HG03442 (cell line): ENCODE data around the gene ALOXE3.
"Not testable (repeated sequence)": the region's sequence is repeated elsewhere in the genome, so short reads cannot be mapped to it uniquely, and the experiment has no call there.

Source experiments
- ATAC-seq: cut with Tn5 transposase; IDR thresholded peaks from one replicate; pipeline ENCODE4 v1.9.1; 2021; ENCODE audit warnings: mild to moderate bottlenecking, moderate library complexity; ENCODE audit not compliant: unreplicated experiment

Gene ALOXE3

DNA sequence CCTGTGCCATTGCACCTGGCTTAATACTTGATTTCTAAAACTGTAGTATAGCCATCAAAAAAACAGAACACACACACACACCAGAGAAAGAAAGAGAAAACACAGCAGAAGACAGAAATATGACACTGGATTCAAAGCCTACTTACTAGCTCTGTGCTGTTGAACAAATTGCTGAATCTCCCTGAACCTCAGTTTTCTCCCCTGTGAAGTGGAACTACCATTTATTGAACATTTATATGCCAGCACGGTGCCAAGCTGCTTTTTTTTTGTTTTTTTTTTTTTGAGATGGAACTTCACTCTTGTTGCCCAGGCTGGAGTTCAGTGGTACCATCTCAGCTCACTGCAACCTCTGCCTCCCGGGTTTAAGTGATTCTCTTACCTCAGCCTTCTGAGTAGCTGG, 17.6 kb downstream of the ALOXE3 start:
- no peak for ATAC-seq

DNA sequence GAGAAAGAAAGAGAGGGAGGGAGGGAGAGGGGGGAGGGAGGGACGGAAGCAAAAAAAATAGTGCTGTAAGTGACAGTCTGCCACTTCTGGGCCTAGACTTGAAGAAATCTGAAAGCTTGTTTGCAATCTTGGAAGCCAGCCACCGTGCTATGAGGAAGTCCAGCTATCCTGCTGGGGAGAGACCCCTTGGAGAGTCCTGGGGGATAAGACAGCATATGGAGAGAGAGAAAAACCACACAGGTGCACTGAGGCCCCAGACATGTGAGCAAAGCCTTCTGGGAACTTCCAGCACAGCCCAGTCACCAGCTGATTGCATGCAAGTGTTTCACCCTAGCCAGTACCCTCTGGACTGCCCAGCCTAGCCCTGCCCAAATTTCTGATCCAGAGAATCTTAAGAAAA, 18.2 kb downstream of the ALOXE3 start:
- ATAC-seq = no peak

DNA sequence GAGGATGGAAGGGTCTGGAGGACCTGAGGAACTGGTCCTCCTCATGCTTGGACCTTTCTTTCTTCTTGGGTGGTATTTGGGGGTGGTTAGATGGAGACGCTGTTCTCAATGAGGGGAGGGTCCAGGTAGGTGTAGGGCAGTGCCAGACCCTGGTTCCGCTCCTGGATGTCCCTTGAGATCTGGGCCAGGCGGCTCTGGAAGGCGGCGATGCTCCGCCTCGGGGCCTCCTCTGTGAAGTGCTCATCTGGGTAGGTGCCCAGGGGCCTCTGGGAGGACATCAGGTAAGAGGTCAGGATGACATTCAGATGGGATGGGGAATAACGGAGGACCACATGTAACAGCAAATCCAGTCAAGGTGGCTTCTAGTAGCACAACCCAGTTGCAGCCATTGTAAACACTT, 21.8 kb downstream of the ALOXE3 start:
- no peak for ATAC-seq

DNA sequence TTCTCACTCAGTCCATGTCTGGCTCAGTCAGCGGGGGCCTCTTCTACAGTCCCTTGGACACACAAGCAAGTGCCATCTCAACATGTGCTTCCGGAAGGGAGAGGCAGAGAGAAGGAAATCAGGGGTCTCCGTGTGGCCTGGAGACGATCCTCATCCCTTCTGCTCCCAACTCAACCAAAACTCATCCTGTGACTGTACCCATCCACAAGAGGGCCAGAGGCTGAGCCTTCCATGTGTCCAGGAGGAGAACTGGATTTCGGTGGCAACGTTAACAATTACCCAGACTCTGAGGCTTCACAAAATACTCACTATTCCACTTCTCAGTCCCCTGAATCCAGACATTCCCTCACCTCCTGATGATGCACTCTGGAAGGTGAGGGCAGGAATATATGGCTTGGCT, 23.0 kb downstream of the ALOXE3 start:
- no peak for ATAC-seq

DNA sequence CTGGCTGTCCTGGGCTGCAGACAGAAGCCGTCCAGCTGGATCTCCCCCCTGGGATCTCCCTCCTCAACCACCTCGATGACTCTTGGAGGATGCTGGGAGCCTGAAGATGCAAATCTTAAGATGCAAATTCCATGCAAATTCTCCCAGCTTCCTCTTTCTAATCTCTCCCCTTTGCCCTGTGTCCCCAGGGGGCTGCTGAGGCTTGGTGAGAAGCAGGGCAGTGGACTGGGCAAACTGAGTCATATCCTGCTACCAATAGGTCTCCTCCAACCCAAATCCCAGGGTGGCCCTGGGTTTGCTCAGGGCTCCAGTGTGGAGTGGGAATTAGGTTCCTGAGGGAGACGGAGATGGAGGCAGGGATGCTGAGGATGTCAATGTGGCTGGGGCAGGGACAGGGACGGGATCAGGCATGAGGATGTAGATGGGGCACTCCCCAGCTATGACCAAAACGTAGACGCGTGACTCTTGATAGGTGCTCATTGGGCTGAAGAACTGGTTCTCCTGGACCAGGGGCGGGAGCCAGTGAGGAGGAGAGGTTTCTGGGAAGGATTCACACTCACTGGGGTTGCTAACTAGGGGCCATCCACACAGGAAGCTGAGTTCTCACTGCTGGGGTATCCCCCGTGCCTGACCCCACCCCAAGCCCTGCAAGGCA, 27.2 kb downstream of the ALOXE3 start:
- peak; percentile 32 for ATAC-seq

DNA sequence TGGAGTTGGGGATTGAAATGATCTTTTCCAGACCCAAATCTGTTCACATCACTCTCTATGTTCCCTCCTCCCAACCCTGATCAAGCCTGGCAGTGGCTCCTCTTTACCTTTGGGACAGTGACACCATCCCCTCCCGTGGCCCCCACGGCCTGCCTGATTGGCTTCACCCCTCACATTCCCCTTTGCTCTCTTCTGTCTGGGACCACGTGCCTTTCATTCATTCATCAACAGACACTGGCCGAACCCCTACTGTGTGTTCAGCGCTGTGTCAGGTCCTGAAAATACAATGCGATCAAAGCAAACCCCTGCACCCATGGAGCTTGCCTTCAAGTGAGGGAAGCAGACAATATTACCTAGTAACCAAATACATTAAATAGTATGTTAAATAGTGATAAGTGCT, 28.6 kb downstream of the ALOXE3 start:
- no peak for ATAC-seq

DNA sequence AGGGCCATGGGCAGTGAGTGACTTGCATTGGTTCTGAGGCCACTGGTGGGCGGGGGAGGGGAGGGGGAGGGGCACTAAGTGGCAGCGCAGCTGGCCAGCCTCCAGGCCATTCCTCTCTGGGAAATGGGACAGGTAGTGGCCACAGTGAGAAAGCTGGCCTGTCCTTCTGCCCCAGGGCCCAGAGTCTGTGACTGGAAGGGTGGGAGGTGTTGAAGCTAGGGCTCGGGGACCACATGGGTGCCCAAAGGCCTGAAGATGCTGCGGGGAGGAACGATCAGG, 30.4 kb downstream of the ALOXE3 start:
- ATAC-seq = no peak

DNA sequence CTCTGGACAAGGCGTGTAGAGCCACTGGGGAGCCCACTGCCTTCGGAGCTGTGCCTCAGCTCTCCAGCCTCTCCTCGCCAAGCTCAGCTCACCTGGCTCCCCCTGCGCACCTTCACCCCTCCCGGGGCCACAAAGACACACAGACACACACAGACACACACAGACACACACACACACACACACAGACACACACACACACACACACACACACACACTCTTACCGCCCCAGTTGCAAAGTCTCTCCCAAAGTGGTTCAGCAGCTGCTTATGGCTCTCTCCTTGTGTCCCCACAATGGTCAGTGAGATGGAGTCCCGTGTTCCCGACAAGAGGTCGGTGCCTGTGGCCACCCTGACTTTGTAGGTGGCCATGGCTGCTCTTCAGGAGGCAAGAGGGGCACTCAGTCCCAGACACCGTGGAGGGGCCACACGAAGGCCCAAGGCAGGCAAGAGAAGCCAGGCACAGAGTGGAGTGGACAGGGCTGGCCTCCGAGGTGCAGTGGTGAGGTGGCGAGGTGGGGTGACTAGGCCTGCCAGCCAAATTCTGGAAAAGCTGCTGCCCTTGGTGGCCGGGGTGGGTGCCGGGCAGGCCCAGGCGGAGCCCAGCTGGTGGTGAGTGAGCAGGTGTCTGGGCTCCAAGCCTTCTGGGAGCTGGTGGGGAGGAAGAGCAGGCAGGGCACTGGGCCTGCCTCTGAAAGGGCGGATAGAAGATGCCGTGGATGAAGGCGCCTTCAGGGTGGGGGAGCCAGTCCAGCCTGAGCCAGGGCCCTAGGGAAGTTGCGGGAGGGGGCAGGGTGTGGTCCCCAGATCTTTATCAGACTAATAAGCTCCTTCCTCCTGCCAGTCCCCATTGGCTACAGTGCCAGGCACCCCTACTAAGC, 31.0 kb downstream of the ALOXE3 start, which contains the start of gene ALOX12B:
Gene ALOX12B, minus strand, starts transcription at position 642 of the 877 bp plus-strand sequence. Its CDS starts 274 bp downstream, at position 368.
- no peak for ATAC-seq

DNA sequence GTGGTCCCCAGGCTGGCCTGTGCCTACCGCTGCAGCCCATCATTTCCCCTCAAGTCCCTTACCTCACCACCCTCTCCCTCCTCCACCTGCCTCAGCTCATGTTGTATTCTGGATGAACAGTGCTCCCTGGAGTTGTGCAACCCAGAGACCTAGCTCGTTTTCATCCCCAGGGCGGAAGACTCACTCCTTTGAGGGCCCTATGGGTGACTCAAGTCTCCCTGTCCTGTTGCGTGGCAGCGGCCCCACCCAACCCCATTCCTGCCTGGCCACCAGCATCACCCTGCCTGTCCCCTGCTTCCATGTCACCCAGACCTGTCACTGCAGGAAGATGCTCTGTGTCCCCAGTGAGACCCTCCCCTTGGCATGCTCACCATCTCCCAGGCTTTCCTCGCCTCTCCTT, 34.1 kb downstream of the ALOXE3 start:
- no peak for ATAC-seq

DNA sequence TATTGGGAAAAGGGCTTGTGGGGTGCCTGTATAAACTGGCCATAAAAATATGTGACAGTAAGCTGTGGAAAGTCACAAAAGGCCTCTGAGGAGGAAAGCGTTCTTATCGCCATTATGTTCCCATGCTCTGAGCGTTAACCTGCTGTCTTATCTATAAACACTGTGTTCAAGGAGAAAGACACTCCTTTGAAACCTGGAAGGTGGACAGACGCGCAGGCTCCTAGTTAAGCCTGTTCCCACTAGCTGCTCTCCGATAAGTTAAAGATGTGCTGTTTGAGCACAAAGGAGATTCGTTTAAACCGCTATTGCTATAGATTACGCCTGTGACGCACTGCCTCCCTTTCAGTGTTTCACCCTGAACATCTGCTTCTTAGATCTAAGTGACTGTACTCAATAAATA, 36.0 kb downstream of the ALOXE3 start:
- ATAC-seq = no peak

DNA sequence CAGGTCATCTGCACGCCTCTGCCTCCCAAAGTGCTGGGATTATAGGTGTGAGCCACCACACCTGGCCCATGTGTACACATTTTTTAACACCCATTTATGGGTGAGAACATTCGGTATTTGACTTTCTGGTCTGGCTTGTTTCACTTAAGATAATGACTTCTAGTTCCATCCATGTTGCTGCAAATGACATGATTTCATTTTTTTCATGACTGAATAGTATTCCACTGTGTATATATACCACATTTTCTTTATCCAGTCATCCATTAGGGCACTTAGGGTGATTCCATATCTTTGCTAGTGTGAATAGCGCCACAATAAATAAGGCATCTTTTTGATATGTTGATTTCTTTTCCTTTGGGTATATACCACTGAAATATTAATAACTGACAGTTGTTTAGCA, 36.4 kb downstream of the ALOXE3 start:
- ATAC-seq = no peak

DNA sequence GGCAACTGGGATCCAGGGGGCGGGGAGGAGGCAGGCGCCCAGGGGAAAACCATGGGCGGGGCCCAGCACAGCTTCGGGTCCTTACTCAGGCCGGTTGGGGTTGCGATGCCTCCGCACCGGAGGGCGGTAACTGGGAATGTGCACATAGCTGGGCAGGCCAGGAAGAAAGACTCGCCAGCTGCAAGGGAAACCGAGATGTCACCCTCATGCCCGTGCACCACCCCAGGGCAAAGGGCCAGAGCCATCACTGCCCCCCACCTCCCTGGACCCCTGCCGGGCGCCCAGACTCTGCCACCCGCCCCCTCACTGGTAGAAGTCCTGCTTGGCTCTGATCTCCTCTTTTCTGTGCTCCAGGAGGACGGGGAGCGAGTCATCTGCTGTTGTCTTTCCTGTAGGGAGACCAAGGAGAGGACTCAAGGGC, 37.5 kb downstream of the ALOXE3 start:
- ATAC-seq = no peak

DNA sequence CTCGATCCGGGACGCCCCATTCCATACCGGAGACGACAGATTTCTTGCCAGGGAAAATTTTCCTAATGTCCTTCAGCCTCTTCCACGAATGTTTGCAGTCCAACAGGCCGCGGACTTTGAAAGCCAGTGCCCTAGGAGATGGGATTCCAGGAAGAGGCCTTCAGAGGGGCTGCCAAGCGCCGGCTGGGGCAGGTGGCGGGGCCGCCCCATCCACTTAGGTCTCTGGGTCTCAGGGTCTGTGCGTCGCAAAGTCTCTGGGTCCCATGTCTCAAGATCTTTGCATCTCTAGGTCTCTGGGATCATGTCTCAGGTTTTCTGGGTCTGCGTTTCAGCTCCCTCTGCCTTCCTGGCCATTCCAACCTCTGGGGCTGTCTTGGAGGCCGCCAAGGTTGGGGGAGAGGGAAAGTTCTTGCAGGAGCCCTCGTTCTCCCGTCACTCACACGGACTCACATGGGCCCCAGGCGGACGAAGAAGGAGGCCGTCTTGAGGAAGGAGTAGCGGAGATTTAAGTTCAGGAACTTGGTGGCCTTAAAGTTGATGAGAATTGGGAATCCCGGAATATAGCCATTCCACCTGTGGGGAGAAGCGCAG, 38.0 kb downstream of the ALOXE3 start:
- ATAC-seq = no peak

DNA sequence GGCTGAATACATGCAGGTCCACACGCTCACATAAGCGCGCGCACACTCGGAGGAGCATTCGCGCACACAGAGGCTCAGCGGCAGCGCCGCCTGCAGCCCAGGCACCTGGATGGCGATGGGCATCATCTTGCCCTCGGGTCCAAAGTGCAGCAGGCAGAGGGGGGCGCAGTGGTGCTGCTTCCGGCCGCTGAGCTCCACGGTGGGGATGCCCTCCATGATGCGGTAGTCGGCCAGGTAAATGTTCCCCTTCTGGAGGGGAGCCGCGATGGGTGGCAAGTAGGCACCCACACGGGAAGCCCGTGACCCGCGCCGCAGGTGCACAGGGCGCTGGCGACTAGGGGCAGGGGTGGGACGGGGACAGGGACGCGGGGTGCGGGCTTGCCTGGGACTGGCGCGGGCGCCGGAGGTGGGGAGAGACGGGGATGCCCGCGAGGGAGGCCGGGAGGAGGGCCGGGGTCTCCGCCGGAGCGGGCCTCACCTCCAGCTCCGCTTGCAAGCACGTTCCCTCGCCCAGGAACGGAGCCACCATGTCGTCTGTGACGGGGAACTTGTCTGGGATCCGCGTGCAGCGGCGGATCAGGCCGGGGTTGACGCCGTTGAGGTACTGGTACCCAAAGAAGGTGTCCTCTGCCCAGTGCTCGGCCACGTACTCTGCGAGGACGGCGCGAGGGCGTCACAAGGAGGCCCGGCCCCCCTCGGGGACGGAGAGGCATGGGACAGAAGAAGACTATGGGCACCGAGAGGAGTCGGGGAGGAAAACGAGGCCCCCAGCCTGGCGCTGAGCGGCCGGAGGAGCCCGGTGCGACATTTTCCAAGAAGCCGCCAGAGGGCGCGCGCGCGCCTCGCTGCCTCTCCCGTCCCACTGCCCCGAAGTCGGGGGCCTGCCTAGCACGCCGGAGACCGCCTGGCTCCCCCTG, 38.8 kb downstream of the ALOXE3 start:
- peak; percentile 63 for ATAC-seq

DNA sequence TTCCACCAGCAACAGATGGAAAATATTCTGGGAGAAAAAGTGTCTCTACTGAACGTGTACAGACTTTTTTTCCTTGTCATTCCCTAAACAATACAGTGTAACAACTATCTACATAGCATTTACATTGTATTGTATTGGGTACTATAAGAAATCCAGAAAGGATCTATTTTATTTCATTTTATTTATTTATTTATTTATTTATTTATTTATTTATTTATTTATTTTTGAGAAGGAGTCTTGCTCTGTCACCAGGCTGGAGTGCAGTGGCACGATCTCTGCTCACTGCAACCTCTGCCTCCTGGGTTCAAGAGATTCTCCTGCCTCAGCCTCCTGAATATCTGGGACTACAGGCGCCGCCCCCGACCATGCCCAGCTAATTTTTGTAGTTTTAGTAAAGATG, 40.4 kb downstream of the ALOXE3 start:
- ATAC-seq = not testable (repeated sequence)

DNA sequence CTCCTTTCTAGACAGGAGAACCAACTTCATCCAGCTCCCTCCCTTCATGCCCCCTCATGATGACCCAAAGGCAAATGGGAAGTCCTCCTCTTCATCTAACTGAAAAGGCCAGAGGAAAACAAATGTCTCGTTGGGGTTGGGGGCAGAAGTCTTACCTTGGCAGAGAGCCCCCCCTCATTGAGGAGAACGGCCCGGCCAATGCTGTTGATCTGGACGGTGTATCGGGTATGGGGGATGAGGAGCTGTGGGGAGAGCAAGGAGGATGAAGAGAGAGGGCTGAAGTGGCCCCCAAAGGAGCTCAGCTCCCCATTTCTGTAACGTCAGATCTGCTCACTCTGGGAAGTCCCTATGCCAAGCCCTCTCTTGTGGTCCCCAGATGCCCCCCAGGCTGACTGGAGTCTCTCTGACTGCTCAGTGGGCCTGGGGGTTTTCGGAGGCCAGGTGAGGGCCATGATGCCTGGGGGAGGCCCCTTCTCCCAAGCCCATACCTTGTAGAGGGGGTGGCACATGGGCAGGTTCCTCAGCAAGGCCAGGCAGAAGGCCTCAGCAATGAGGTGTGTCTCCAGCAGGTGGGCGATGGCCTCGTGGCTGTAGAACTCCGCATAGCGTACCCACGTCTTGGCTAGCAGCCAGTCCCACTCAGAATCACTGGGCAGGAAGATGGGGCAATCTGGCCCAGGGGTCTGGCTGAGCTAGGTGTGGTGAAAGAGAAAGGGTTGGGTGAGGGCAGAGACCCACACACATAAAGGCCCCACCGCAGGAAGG, 41.6 kb downstream of the ALOXE3 start:
- ATAC-seq = no peak

DNA sequence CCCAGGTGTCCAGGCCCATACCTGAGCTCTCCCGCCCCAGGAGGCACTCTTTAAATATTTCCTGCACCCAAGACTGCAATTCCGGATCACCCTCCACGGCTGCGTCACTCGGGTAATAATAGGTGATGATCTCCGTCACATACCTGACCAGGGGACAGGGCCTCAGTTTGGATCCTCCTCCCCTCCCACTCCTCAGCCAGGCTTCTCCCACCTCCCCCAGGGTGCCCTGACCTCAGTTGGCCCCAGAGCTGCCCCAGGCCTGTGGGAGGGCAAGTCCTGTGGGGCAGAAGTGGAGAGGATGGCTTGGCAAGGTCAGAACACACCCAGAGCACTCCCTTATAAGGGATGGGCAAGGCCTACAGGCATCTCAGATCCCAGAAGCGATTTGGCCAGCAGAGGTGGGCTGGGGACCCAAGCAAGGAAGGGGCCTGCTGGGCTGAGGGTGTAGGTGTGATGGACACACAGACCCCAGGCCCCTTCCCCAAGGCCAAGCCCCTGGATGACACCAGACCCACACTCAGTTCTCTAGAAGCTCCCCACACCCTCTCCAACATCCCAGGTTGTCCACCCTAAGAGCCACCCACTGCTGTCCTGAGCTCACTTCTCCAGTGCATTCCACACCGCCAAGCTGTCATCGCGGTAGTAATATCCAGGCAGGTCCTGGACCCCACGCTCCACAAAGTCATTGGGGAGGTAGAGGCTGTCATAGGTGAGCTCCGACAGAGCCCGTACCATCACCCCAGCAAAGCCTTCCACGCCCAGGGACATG, 42.6 kb downstream of the ALOXE3 start:
- ATAC-seq = no peak

DNA sequence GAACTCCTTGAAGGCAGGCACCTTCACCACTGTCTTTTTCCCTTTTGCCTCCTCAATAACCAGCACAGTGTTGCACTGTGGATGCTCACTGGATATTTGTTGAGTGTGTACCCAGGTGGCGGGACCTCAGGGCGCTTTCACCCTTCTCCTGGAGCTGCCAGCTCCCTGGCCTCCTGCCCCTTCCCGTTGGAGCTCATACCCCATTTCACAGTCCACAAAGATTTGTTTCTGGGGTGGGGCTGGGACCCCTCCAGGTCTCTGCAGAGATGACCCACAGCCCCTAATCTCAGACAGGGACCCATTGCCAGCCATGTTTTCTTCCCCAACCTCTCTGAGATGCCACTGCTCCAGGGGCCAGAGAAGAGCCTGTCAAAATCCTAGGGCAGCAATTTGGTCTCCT, 43.2 kb downstream of the ALOXE3 start:
- no peak for ATAC-seq

DNA sequence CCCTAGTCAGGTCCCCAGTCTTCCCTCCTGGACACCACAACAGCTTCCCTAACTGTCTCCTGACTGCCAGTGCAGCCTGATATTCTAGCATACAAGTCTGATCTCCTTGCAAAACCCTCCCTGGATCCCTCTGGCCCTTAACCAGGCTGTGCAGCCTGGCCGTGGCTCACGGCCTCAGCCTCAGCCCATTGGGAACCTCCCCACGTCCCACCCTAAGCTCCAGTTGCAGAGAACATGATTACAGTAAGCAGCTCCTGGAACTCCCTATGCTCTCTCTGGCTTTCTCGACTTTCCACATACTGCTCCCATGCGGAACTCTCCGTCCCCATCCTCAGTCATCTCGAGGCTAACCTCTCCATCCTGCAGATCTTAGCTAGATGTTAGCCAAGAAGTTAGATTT, 43.8 kb downstream of the ALOXE3 start:
- no peak for ATAC-seq
